SK-N-SH (cell line): ENCODE measurements around the gene IL17B. TPM values are rescaled to one million over a fixed set of nuclear protein-coding genes. Genes with fewer than 3 reads are reported as not detected.

ENCODE experiments used
- CTCF ChIA-PET: fragments of 300-600, 350-600 bp; formaldehyde crosslinking; extraction: SDS; loops from one replicate; lab custom pipeline; 2021; lab: Yijun Ruan, JAX
- POLR2A ChIA-PET: fragments of 350-600 bp; sonication (Branson Sonifier 250); formaldehyde crosslinking; extraction: SDS; loops from one replicate; lab custom pipeline; 2020; ENCODE audit warnings: antibody characterized with exemption, inconsistent platforms; lab: Yijun Ruan, JAX
- DNase-seq: peaks from one replicate; pipeline ENCODE4 v3.0.0; 2012
- H2AFZ ChIP-seq: fragments of 200-600 bp; sonication (generic); 2 replicates; pipeline ENCODE4 v1.8.1; 2016; ENCODE audit warnings: antibody characterized with exemption, mild to moderate bottlenecking, low read depth
- H3F3A ChIP-seq: fragments of 200-600 bp; sonication (generic); replicated peaks from 2 replicates; pipeline ENCODE3; 2016; ENCODE audit warnings: antibody characterized with exemption, mild to moderate bottlenecking; ENCODE audit not compliant: insufficient read depth
- H3K27ac ChIP-seq, 2 experiments: fragments of 200-500 bp in 1 of 2; fragments of 200-600 bp in 1 of 2; sonication (Bioruptor generic) in 1 of 2; sonication (generic), shearing (Covaris generic) in 1 of 2; 2 replicates each; pipeline versions ENCODE4 v1.5.1 to v1.6.1; 2014 to 2016; ENCODE audit warnings: low read depth in 2 of 2, inconsistent platforms in 1 of 2, low read length in 1 of 2, mild to moderate bottlenecking in 1 of 2, mixed read lengths in 1 of 2
- H3K27me3 ChIP-seq: fragments of 200-600 bp; sonication (generic), shearing (Covaris generic); 2 replicates; pipeline ENCODE4 v1.6.1; 2016; ENCODE audit warnings: mixed run types; ENCODE audit not compliant: insufficient read depth
- H3K36me3 ChIP-seq, 2 experiments: fragments of 200-500 bp in 1 of 2; fragments of 200-600 bp in 1 of 2; sonication (Bioruptor generic) in 1 of 2; sonication (generic) in 1 of 2; replicated peaks in 1 of 2; 2 replicates each; pipeline versions ENCODE3 to v1.5.1; 2014 to 2016; ENCODE audit warnings: low read length in 1 of 2, mild to moderate bottlenecking in 1 of 2; ENCODE audit not compliant: insufficient read depth in 2 of 2, control insufficient read depth in 1 of 2
- H3K4me1 ChIP-seq, 2 experiments: fragments of 200-500 bp in 1 of 2; fragments of 200-600 bp in 1 of 2; sonication (Bioruptor generic) in 1 of 2; sonication (generic), shearing (Covaris generic) in 1 of 2; 2 replicates each; pipeline versions ENCODE4 v1.5.1 to v1.6.1; 2014 to 2016; ENCODE audit warnings: low read depth in 1 of 2, low read length in 1 of 2, mixed run types in 1 of 2; ENCODE audit not compliant: insufficient read depth in 2 of 2, control insufficient read depth in 1 of 2
- H3K4me2 ChIP-seq: fragments of 200-600 bp; sonication (generic), shearing (Covaris generic); 2 replicates; pipeline ENCODE4 v1.6.1; 2017; ENCODE audit warnings: mixed run types
- H3K4me3 ChIP-seq, 2 experiments: fragments of 200-500 bp in 1 of 2; fragments of 200-600 bp in 1 of 2; sonication (Bioruptor generic) in 1 of 2; sonication (generic), shearing (Covaris generic) in 1 of 2; 2 replicates each; pipeline versions ENCODE4 v1.5.1 to v1.8.1; 2014 to 2016; ENCODE audit warnings: low read depth in 2 of 2, inconsistent platforms in 1 of 2, low read length in 1 of 2, mild to moderate bottlenecking in 1 of 2, mixed read lengths in 1 of 2, moderate library complexity in 1 of 2
- H3K79me2 ChIP-seq: fragments of 200-600 bp; sonication (generic); 2 replicates; pipeline ENCODE4 v1.8.1; 2017; ENCODE audit warnings: mild to moderate bottlenecking; ENCODE audit not compliant: insufficient read depth
- H3K9ac ChIP-seq: fragments of 200-600 bp; sonication (generic); 2 replicates; pipeline ENCODE4 v1.6.1; 2017; ENCODE audit warnings: mixed run types
- H3K9me2 ChIP-seq: fragments of 200-600 bp; sonication (generic); 2 replicates; pipeline ENCODE4 v1.6.1; 2017; ENCODE audit warnings: mixed run types
- H3K9me3 ChIP-seq: fragments of 200-600 bp; sonication (generic); 2 replicates; pipeline ENCODE4 v1.6.1; 2017; ENCODE audit warnings: mixed run types, mild to moderate bottlenecking, moderate library complexity
- H4K20me1 ChIP-seq: fragments of 200-600 bp; sonication (generic); 2 replicates; pipeline ENCODE4 v1.6.1; 2017; ENCODE audit warnings: mild to moderate bottlenecking, mixed run types; ENCODE audit not compliant: insufficient read depth
- CHD2 ChIP-seq: fragments of 150-350 bp; IDR thresholded peaks from 2 replicates; pipeline ENCODE4 v1.6.1; 2018; ENCODE audit warnings: low read length; ENCODE audit not compliant: partially characterized antibody
- ELF1 ChIP-seq: IDR thresholded peaks from 2 replicates; pipeline ENCODE4 v1.4.0; 2012
- EZH2phosphoT487 ChIP-seq: fragments of 200-600 bp; sonication (generic); IDR thresholded peaks from 2 replicates; pipeline ENCODE4 v1.6.1; 2017; ENCODE audit warnings: low read depth, mixed run types, mild to moderate bottlenecking, antibody characterized with exemption, moderate library complexity, borderline replicate concordance
- FOXJ3 ChIP-seq: sonication (generic); formaldehyde crosslinking; IDR thresholded peaks from 2 replicates; pipeline ENCODE4 v1.5.1; 2020; ENCODE audit warnings: mild to moderate bottlenecking, missing genetic modification reagents
- GABPA ChIP-seq: IDR thresholded peaks from 2 replicates; pipeline ENCODE4 v1.4.0; 2012; ENCODE audit warnings: low read depth, mild to moderate bottlenecking
- MAX ChIP-seq: IDR thresholded peaks from 2 replicates; pipeline ENCODE4 v1.4.0; 2012; ENCODE audit warnings: low read depth
- MEF2A ChIP-seq: IDR thresholded peaks from 2 replicates; pipeline ENCODE4 v1.4.0; 2012; ENCODE audit warnings: low read depth, borderline replicate concordance
- MXI1 ChIP-seq: IDR thresholded peaks from 2 replicates; pipeline ENCODE4 v1.6.1; 2012; ENCODE audit warnings: mild to moderate bottlenecking, low read depth, low read length, improper control_type of control experiment
- POLR2AphosphoS5 ChIP-seq: IDR thresholded peaks from 2 replicates; pipeline ENCODE4 v1.6.1; 2012; ENCODE audit warnings: low read depth, low read length
- RCOR1 ChIP-seq: fragments of 150-350 bp; IDR thresholded peaks from 2 replicates; pipeline ENCODE4 v1.6.1; 2017; ENCODE audit warnings: antibody characterized with exemption, low read length
- REST ChIP-seq: IDR thresholded peaks from 2 replicates; pipeline ENCODE4 v1.6.1; 2012; ENCODE audit warnings: mild to moderate bottlenecking, low read depth, low read length, moderate library complexity
- RFX5 ChIP-seq: IDR thresholded peaks from 2 replicates; pipeline ENCODE4 v1.6.1; 2012; ENCODE audit warnings: mild to moderate bottlenecking, improper control_type of control experiment, low read length
- SIN3A ChIP-seq: IDR thresholded peaks from 2 replicates; pipeline ENCODE4 v1.6.1; 2012; ENCODE audit warnings: low read depth, mild to moderate bottlenecking, low read length, moderate library complexity, borderline replicate concordance
- TAF1 ChIP-seq: IDR thresholded peaks from 2 replicates; pipeline ENCODE4 v1.6.1; 2012; ENCODE audit warnings: low read depth, mild to moderate bottlenecking, low read length, moderate library complexity, borderline replicate concordance
- TCF12 ChIP-seq: IDR thresholded peaks from 2 replicates; pipeline ENCODE4 v1.4.0; 2012
- TEAD4 ChIP-seq: IDR thresholded peaks from 2 replicates; pipeline ENCODE4 v1.4.0; 2012; ENCODE audit warnings: mild to moderate bottlenecking, borderline replicate concordance; ENCODE audit not compliant: insufficient read depth
- USF1 ChIP-seq: IDR thresholded peaks from 2 replicates; pipeline ENCODE4 v1.4.0; 2012; ENCODE audit warnings: low read depth, borderline replicate concordance
- WGBS: methylation state at CpG from one replicate; pipeline ENCODE4 v1.1.6; 2017; ENCODE audit warnings: low lambda C conversion rate; 5-methylcytosine and 5-hydroxymethylcytosine counted together
- polyA plus RNA-seq, 3 experiments: library from polyadenylated mRNA; depleted of rRNA; stranded (reverse); fragments of >200 nt; gene quantifications; 2 replicates each; pipeline ENCODE4 v1.2.3, GENCODE V29; 2012
- TF ChIP-seq, protein P1 (sequence below): fragments of 200-600 bp; sonication (generic); IDR thresholded peaks from 2 replicates; pipeline ENCODE4 v1.6.1; 2017; ENCODE audit warnings: antibody characterized with exemption, mild to moderate bottlenecking, moderate library complexity

IL17B gene
- polyA plus RNA-seq, 1 of the 3 experiments (the other 2 are of a cell fraction), result 0.16 TPM

DNA sequence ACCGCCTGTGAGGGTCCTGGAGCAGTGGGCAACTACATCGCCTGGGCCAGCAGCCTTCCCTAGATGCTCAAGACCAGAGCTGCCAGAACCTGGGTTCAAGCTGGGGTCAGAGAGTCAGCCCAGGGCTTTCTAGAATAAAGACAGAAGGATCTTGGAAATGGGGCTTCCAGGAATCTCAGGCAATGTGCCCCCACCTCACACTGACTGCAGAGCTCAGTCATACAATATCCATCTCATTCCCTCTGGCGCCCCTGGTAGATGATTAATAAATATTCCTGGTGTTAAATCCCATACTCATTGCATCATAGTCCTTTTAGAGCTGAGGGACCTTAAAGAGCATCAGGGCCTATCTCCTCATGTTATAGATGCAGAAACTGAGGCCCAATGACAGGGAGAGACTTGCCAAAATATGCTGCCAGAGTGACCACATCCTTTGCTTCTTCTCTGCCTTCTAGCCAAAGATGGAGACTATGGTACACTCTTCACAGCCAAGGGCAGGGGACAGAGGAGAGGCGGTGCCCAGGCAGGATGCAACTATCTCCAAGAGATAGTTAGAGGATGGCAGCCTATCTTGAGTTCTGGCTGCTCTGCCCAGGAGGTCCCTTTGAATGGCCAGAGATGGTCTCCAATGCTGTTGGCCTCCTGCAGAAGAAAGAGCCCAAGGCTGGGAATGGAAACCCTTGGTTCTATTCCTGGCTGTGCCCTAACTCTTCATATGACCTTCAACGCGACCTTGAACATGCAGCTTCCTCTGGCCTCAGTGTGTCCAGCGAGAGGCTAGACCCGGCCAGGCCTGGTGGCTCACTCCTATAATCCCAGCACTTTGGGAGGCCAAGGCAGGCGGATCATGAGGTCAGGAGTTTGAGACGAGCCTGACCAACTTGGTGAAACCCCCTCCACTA, 36.2 kb upstream of the IL17B start:
- POLR2A ChIA-PET, result interaction anchor here (1.1 to 1.5 kb wide), 2 partner anchors 8 to 9 kb away, joined by 5 read pairs; no protein-coding TSS in a partner anchor
- peaks cover 24 to 60% of the 10 kb centered on the region in 2 experiments for H3K4me1 ChIP-seq
- no peak for DNase-seq
- H3K27me3 ChIP-seq, result no peaks in the 10 kb centered on the region
- no peak overlapping the region for H3K9ac ChIP-seq
- peaks cover 0 to 31% of the 10 kb centered on the region in 2 experiments for H3K36me3 ChIP-seq
- H3K9me2 ChIP-seq, result no peaks in the 10 kb centered on the region
- peaks cover 22% of the 10 kb centered on the region for H3F3A ChIP-seq
- H2AFZ ChIP-seq, result no peak overlapping the region
- H3K4me2 ChIP-seq, result 0 out of 2 replicates have a peak overlapping the region, but pooled peaks have one; percentile 6
- no peak for TF ChIP-seq CHD2
- TF ChIP-seq TEAD4, result no peak
- TF ChIP-seq TAF1, result no peak
- no peaks in the 10 kb centered on the region for H3K9me3 ChIP-seq
- peaks cover 64% of the 10 kb centered on the region for H4K20me1 ChIP-seq
- CTCF ChIA-PET, result interaction anchor here (0.6 to 52.5 kb wide), 6 partner anchors 9 to 43 kb away, joined by 3 to 1751 read pairs (median 8); partner anchors contain the start of genes IL17B and PCYOX1L
- H3K27ac ChIP-seq, result peak overlapping the region; percentile 48 to 65; a peak in 3 of 4 replicates
- 88% methylated on average over 9 of the region's 10 CpGs for WGBS
- no peak overlapping the region for H3K4me3 ChIP-seq
- peaks cover 97% of the 10 kb centered on the region for H3K79me2 ChIP-seq

- no peak overlapping the region for H3K4me3 ChIP-seq
- H4K20me1 ChIP-seq, result peaks cover 70% of the 10 kb centered on the region
- ChIA-PET POLR2A (no interaction called here), CTCF (interaction anchor here (0.6 to 52.5 kb wide), 4 partner anchors 8 to 42 kb away, joined by 3 to 1751 read pairs (median 12); partner anchors contain the start of genes IL17B and PCYOX1L)
- no peak overlapping the region for H2AFZ ChIP-seq
- peaks cover 0 to 36% of the 10 kb centered on the region in 2 experiments for H3K36me3 ChIP-seq
- peaks cover 22% of the 10 kb centered on the region for H3F3A ChIP-seq
- no peaks in the 10 kb centered on the region for H3K9me3 ChIP-seq
- peaks cover 97% of the 10 kb centered on the region for H3K79me2 ChIP-seq
- H3K9ac ChIP-seq, result no peak overlapping the region
- DNase-seq, result no peak
- peak overlapping the region; percentile 51 to 65; a peak in 3 of 4 replicates for H3K27ac ChIP-seq
- H3K27me3 ChIP-seq, result no peaks in the 10 kb centered on the region
- WGBS, result 58% methylated on average over 7 of the region's 7 CpGs
- peaks cover 30 to 60% of the 10 kb centered on the region in 2 experiments for H3K4me1 ChIP-seq
- H3K9me2 ChIP-seq, result no peaks in the 10 kb centered on the region
- H3K4me2 ChIP-seq, result peak overlapping the region; percentile 6; the same call in 1 of the 2 replicates
- TF ChIP-seq RFX5 (no peak), MEF2A (no peak), REST (no peak), TAF1 (no peak), SIN3A (no peak), EZH2phosphoT487 (no peak), TEAD4 (no peak), MAX (no peak), FOXJ3 (CRISPR knock-in tag) (no peak), TCF12 (no peak), ELF1 (no peak), GABPA (no peak), RCOR1 (no peak), MXI1 (no peak), POLR2AphosphoS5 (no peak), USF1 (no peak), CHD2 (no peak)
- TF ChIP-seq, protein P1, sequence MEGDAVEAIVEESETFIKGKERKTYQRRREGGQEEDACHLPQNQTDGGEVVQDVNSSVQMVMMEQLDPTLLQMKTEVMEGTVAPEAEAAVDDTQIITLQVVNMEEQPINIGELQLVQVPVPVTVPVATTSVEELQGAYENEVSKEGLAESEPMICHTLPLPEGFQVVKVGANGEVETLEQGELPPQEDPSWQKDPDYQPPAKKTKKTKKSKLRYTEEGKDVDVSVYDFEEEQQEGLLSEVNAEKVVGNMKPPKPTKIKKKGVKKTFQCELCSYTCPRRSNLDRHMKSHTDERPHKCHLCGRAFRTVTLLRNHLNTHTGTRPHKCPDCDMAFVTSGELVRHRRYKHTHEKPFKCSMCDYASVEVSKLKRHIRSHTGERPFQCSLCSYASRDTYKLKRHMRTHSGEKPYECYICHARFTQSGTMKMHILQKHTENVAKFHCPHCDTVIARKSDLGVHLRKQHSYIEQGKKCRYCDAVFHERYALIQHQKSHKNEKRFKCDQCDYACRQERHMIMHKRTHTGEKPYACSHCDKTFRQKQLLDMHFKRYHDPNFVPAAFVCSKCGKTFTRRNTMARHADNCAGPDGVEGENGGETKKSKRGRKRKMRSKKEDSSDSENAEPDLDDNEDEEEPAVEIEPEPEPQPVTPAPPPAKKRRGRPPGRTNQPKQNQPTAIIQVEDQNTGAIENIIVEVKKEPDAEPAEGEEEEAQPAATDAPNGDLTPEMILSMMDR, result no peak
Observed at GRCh38 chr5:149414405-149415065, 35.4 kb upstream of the IL17B start.
